H1 (cell line): ENCODE data around the gene TAF11L14. TPM values are rescaled to one million over a fixed set of nuclear protein-coding genes. Genes with fewer than 3 reads are reported as not detected.

Experiments
- CREB1 ChIP-seq: IDR thresholded peaks from 2 replicates; pipeline ENCODE4 v1.6.1; 2012; ENCODE audit warnings: inconsistent platforms
- GABPA ChIP-seq: IDR thresholded peaks from 2 replicates; pipeline ENCODE4 v1.6.1; 2011; ENCODE audit warnings: mild to moderate bottlenecking, low read length, moderate library complexity, borderline replicate concordance; ENCODE audit not compliant: insufficient read depth
- KDM4A ChIP-seq: IDR thresholded peaks from one replicate; pipeline ENCODE4 v1.7.1; 2012; ENCODE audit warnings: low read depth, mild to moderate bottlenecking, moderate library complexity, low read length, inconsistent platforms; ENCODE audit not compliant: severe bottlenecking
- MAFK ChIP-seq: IDR thresholded peaks from 2 replicates; pipeline ENCODE4 v1.6.1; 2012; ENCODE audit warnings: low read depth, mild to moderate bottlenecking, improper control_type of control experiment, low read length
- TAF7 ChIP-seq: optimal IDR thresholded peaks from 2 replicates; pipeline ENCODE3; 2011; ENCODE audit warnings: low read depth, mild to moderate bottlenecking, inconsistent platforms, low read length, moderate library complexity, borderline replicate concordance
- polyA plus RNA-seq, 7 experiments: library from polyadenylated mRNA; depleted of rRNA in 3 of 7; stranded (reverse) in 5 of 7; unstranded in 2 of 7; fragments of >200 nt in 5 of 7; fragments of 200-250 nt in 2 of 7; gene quantifications; 1 replicate in 5 of 7; 2 replicates in 1 of 7; 4 replicates in 1 of 7; pipeline versions ENCODE4 v1.2.1 to v1.2.3, GENCODE V29; 2011 to 2013; ENCODE audit warnings: missing spikeins in 2 of 7, mixed read lengths in 2 of 7
- total RNA-seq: library from RNA; stranded (reverse); fragmentation: NEBNext Ultra II Directional; extraction: Animal tissue kit (Norgen Biotek cat#: 25700); gene quantifications from 2 replicates; pipeline ENCODE4 v1.2.1, GENCODE V29; 2021
- TF ChIP-seq, protein P1 (sequence below): fragments of 300-600 bp; sonication (generic); IDR thresholded peaks from 2 replicates; pipeline ENCODE4 v1.7.1; 2012; ENCODE audit warnings: low read length, moderate library complexity, mild to moderate bottlenecking, inconsistent platforms; ENCODE audit not compliant: insufficient replicate concordance
- TF ChIP-seq, protein P2 (sequence below): IDR thresholded peaks from 2 replicates; pipeline ENCODE4 v1.6.1; 2011; ENCODE audit warnings: low read depth, mild to moderate bottlenecking, low read length; ENCODE audit not compliant: insufficient read depth

The TAF11L14 gene
- total and polyA plus RNA-seq, 2 of the 8 experiments (the other 6 are each of a cell fraction or from before 2014, with no cell fraction given) = not detected

GRCh38 chr5:17663182-17663581 is 28.9 kb downstream of the TAF11L14 start (continued):
- TF ChIP-seq, protein P1, sequence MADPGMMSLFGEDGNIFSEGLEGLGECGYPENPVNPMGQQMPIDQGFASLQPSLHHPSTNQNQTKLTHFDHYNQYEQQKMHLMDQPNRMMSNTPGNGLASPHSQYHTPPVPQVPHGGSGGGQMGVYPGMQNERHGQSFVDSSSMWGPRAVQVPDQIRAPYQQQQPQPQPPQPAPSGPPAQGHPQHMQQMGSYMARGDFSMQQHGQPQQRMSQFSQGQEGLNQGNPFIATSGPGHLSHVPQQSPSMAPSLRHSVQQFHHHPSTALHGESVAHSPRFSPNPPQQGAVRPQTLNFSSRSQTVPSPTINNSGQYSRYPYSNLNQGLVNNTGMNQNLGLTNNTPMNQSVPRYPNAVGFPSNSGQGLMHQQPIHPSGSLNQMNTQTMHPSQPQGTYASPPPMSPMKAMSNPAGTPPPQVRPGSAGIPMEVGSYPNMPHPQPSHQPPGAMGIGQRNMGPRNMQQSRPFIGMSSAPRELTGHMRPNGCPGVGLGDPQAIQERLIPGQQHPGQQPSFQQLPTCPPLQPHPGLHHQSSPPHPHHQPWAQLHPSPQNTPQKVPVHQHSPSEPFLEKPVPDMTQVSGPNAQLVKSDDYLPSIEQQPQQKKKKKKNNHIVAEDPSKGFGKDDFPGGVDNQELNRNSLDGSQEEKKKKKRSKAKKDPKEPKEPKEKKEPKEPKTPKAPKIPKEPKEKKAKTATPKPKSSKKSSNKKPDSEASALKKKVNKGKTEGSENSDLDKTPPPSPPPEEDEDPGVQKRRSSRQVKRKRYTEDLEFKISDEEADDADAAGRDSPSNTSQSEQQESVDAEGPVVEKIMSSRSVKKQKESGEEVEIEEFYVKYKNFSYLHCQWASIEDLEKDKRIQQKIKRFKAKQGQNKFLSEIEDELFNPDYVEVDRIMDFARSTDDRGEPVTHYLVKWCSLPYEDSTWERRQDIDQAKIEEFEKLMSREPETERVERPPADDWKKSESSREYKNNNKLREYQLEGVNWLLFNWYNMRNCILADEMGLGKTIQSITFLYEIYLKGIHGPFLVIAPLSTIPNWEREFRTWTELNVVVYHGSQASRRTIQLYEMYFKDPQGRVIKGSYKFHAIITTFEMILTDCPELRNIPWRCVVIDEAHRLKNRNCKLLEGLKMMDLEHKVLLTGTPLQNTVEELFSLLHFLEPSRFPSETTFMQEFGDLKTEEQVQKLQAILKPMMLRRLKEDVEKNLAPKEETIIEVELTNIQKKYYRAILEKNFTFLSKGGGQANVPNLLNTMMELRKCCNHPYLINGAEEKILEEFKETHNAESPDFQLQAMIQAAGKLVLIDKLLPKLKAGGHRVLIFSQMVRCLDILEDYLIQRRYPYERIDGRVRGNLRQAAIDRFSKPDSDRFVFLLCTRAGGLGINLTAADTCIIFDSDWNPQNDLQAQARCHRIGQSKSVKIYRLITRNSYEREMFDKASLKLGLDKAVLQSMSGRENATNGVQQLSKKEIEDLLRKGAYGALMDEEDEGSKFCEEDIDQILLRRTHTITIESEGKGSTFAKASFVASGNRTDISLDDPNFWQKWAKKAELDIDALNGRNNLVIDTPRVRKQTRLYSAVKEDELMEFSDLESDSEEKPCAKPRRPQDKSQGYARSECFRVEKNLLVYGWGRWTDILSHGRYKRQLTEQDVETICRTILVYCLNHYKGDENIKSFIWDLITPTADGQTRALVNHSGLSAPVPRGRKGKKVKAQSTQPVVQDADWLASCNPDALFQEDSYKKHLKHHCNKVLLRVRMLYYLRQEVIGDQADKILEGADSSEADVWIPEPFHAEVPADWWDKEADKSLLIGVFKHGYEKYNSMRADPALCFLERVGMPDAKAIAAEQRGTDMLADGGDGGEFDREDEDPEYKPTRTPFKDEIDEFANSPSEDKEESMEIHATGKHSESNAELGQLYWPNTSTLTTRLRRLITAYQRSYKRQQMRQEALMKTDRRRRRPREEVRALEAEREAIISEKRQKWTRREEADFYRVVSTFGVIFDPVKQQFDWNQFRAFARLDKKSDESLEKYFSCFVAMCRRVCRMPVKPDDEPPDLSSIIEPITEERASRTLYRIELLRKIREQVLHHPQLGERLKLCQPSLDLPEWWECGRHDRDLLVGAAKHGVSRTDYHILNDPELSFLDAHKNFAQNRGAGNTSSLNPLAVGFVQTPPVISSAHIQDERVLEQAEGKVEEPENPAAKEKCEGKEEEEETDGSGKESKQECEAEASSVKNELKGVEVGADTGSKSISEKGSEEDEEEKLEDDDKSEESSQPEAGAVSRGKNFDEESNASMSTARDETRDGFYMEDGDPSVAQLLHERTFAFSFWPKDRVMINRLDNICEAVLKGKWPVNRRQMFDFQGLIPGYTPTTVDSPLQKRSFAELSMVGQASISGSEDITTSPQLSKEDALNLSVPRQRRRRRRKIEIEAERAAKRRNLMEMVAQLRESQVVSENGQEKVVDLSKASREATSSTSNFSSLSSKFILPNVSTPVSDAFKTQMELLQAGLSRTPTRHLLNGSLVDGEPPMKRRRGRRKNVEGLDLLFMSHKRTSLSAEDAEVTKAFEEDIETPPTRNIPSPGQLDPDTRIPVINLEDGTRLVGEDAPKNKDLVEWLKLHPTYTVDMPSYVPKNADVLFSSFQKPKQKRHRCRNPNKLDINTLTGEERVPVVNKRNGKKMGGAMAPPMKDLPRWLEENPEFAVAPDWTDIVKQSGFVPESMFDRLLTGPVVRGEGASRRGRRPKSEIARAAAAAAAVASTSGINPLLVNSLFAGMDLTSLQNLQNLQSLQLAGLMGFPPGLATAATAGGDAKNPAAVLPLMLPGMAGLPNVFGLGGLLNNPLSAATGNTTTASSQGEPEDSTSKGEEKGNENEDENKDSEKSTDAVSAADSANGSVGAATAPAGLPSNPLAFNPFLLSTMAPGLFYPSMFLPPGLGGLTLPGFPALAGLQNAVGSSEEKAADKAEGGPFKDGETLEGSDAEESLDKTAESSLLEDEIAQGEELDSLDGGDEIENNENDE = no peak
- TF ChIP-seq TAF7 = no peak
- TF ChIP-seq, protein P2, sequence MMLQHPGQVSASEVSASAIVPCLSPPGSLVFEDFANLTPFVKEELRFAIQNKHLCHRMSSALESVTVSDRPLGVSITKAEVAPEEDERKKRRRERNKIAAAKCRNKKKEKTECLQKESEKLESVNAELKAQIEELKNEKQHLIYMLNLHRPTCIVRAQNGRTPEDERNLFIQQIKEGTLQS = no peak
- TF ChIP-seq KDM4A = no peak
- no peak for TF ChIP-seq CREB1
- TF ChIP-seq GABPA = no peak
- TF ChIP-seq MAFK = no peak
